ELF-1 (cell line): Measurements from ENCODE around the gene PRF1.
"Not testable (repeated sequence)": the region's sequence is repeated elsewhere in the genome, so short reads cannot be mapped to it uniquely, and the experiment has no call there.

Source experiments
- DNase-seq: peaks from one replicate; pipeline ENCODE4 v3.0.0-alpha.2; 2016; ENCODE audit warnings: low read depth, low spot score

PRF1 gene

GRCh38 chr10:70602665-70603448 lies at the start of gene PRF1:
TSS of gene PRF1 (minus strand) at chr10:70602741. CDS start at chr10:70600902, 1,839 bp downstream.
- DNase-seq = no peak

GRCh38 chr10:70651661-70652060 lies 49.1 kb upstream of the PRF1 start:
- DNase-seq = no peak

DNA sequence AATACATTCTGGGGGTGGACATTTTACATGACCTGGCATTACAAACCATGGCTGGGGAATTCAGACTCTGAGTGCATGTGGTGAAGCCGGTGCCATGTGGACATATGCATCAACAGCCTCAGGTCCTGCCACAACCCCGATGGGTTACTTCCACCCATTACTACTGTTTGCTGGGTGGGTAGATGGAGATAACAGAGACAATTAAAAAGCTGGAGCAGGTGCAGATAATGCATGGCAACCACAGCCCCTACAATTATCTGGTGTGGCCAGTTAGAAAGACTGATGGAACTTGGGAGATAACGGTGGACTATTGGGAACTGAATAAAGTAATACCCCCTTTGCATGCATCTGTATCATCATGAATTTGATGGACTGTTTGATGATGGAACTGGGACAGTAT lies 48.2 kb upstream of the PRF1 start:
- DNase-seq = no peak

GRCh38 chr10:70650104-70650503 lies 47.6 kb upstream of the PRF1 start:
- no peak for DNase-seq

GRCh38 chr10:70649526-70649925 lies 47.0 kb upstream of the PRF1 start:
- no peak for DNase-seq

DNA sequence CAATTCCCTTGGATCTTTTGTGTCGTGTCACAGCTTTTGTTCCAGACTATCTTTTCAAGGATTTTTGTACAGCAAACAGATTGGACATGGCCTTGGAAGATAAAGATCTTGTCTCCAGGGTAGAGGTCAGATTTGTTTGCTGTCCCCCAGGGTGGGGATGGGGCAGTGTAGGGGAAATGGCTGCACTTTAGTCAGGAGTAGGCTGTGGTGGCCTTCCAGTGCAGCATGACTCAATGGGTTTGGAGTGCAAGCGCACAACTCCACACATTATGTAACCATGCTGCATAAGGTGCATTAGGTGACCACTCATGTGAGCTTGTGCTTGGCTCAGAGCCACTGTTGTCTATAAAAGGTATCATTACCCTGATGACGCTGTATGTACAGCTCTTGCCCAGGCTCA lies 45.9 kb upstream of the PRF1 start:
- no peak for DNase-seq

GRCh38 chr10:70647086-70647485 lies 44.5 kb upstream of the PRF1 start:
- DNase-seq = no peak

GRCh38 chr10:70644959-70645358 lies 42.4 kb upstream of the PRF1 start:
- peak; percentile 32 for DNase-seq

DNA sequence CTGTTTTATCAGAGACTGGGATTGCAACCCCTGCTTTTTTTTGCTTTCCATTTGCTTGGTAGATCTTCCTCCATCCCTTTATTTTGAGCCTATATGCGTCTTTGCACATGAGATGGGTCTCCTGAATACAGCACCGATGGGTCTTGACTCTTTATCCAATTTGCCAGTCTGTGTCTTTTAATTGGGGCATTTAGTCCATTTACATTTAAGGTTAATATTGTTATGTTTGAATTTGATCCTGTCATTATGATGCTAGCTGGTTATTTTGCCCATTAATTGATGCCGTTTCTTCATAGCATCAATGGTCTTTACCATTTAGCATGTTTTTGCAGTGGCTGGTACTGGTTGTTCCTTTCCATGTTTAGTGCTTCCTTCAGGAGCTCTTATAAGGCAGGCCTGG lies 40.7 kb upstream of the PRF1 start:
- not testable (repeated sequence) for DNase-seq

DNA sequence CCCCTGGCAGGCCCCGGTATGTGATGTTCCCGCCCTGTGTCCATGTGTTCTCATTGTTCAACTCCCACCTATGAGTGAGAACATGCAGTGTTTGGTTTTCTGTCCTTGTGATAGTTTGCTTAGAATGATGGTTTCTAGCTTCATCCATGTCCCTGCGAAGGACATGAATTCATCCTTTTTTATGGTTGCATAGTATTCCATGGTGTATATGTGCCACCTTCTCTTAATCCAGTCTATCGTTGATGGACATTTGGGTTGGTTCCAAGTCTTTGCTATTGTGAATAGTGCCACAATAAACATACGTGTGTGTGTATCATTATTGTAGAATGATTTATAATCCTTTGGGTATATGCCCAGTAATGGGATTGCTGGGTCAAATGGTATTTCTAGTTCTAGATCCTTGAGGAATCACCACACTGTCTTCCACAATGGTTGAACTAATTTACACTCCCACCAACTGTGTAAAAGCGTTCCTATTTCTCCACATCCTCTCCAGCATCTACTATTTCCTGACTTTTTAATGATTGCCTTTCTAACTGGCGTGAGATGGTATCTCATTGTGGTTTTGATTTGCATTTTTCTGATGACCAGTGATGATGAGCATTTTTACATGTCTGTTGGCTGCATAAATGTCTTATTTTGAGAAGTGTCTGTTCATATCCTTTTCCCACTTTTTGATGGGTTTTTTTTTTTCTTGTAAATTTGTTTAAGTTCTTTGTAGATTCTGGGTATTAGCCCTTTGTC lies 37.3 kb upstream of the PRF1 start:
- DNase-seq = not testable (repeated sequence)

GRCh38 chr10:70634515-70634914 lies 32.0 kb upstream of the PRF1 start:
- DNase-seq = peak; percentile 62

- peak; percentile 80 for DNase-seq
Measured at GRCh38 chr10:70634011-70634410, 31.5 kb upstream of the PRF1 start.

DNA sequence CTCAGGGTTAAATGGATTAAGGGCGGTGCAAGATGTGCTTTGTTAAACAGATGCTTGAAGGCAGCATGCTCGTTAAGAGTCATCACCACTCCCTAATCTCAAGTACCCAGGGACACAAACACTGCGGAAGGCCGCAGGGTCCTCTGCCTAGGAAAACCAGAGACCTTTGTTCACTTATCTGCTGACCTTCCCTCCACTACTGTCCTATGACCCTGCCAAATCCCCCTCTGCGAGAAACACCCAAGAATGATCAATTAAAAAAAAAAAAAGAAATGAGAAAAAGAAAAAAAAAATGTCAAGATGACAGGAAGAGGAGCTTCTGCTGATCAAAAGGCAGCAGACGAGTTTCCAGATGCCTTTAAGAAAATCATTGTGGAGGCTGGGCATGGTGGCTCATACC lies 29.2 kb upstream of the PRF1 start:
- DNase-seq = peak; percentile 13

- DNase-seq = no peak
Measured at GRCh38 chr10:70629338-70629737, 26.8 kb upstream of the PRF1 start.

- DNase-seq = no peak
Measured at GRCh38 chr10:70626056-70626455, 23.5 kb upstream of the PRF1 start.

GRCh38 chr10:70622981-70623844 lies 20.7 kb upstream of the PRF1 start:
- no peak for DNase-seq

- no peak for DNase-seq
Measured at GRCh38 chr10:70622541-70622940, 20.0 kb upstream of the PRF1 start.

DNA sequence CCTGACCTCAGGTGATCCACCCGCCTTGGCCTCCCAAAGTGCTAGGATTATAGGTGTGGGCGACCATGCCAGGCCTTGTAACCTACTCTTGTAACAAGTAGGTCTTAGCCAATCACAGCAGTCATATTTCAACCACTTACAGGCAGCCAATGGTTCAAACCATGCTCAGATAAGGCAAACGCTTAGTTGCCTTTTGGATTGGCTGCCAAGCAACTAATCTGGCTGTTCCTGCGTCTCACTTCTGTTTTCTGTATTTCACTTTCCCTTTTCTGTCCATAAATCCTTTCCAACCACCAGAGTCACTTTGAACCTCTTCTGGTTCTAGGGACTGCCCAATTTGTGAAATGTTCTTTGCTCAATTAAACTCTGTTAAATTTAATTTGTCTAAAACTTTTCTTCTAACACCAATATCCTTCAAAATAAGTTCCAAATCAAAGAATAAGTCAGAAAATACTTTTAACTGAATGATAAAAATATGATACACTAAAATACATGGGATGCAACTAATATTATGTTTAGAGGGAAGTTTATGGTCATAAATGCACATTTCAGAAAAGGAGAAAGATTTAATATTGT lies 19.1 kb upstream of the PRF1 start:
- DNase-seq = no peak

GRCh38 chr10:70620020-70620289 lies 17.4 kb upstream of the PRF1 start:
- no peak for DNase-seq

DNA sequence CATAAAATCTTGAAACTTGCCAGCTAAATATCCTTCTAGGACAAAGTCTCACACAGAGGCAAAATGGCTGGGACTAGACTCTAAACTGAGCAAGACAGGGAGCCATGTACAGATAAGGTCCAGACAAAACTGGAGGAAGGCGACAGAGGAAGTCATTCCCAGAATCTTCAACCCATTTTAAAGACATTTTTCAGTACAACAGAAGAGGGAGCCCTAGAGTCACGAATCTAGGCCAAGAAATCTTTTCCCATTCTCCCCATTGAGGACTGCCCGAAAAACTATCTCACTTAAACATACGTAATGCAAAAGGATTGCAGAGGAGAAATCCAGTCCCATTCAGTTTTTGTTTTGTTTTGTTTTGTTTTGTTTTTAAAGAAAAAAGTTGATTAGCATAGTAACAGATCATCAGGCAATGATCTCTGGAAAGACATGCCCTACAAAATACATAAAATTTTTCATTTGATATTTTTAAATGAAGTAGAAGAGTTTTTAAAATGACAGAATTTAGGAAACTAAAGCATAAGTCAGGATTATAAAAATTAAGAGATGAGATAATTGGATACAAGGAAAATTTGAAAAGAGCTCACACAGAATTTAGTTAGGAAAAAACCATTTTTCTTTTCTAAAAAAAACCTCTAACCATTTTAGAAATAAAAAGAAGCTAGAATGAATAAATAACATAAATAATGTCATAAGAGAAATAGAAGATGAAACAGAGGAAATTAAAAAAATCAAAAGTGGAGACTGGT lies 16.9 kb upstream of the PRF1 start:
- peak; percentile 42 for DNase-seq

DNA sequence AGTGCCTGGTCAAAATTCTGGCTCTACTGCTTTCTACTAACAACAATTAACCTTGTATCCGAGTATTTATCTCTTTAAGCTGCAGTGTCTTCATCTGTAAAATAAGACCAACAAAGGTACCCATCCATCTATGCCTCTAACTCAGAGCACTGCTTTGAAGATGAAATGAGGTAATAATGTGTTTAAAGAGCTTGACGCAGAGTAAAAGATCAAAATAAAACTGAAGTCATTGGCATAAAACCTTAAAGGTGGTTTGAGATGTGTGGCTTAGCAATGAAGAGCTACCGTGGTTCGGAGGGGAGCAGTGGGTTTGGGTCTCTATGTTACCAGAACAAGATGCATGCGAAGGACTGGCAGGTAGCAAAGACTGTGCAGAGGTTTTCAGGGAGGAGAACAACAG lies 16.1 kb upstream of the PRF1 start:
- no peak for DNase-seq
